Effector CD8-positive, alpha-beta T cell (primary cell): Measurements from ENCODE around the gene PCDHA11.
"Not testable (repeated sequence)": the region's sequence is repeated elsewhere in the genome, so short reads cannot be mapped to it uniquely, and the experiment has no call there.

ENCODE experiments used
- DNase-seq: peaks from one replicate; lab custom pipeline; 2025; lab: John Stamatoyannopoulos, UW
- total RNA-seq, 4 experiments: gene quantifications; one replicate each; lab custom pipeline; 2026; lab: John Stamatoyannopoulos, UW

The PCDHA11 gene, protein sequence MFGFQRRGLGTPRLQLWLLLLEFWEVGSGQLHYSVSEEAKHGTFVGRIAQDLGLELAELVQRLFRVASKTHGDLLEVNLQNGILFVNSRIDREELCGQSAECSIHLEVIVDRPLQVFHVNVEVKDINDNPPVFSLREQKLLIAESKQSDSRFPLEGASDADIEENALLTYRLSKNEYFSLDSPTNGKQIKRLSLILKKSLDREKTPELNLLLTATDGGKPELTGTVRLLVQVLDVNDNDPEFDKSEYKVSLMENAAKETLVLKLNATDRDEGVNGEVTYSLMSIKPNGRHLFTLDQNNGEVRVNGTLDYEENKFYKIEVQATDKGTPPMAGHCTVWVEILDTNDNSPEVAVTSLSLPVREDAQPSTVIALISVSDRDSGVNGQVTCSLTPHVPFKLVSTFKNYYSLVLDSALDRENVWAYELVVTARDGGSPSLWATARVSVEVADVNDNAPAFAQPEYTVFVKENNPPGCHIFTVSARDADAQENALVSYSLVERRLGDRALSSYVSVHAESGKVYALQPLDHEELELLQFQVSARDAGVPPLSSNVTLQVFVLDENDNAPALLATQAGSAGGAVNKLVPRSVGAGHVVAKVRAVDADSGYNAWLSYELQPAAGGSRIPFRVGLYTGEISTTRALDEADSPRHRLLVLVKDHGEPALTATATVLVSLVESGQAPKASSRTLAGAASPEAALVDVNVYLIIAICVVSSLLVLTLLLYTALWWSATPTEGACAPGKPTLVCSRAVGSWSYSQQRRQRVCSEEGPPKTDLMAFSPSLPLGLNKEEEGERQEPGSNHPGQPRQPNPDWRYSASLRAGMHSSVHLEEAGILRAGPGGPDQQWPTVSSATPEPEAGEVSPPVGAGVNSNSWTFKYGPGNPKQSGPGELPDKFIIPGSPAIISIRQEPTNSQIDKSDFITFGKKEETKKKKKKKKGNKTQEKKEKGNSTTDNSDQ
- total RNA-seq: 0 reads per million in 4 experiments

DNA sequence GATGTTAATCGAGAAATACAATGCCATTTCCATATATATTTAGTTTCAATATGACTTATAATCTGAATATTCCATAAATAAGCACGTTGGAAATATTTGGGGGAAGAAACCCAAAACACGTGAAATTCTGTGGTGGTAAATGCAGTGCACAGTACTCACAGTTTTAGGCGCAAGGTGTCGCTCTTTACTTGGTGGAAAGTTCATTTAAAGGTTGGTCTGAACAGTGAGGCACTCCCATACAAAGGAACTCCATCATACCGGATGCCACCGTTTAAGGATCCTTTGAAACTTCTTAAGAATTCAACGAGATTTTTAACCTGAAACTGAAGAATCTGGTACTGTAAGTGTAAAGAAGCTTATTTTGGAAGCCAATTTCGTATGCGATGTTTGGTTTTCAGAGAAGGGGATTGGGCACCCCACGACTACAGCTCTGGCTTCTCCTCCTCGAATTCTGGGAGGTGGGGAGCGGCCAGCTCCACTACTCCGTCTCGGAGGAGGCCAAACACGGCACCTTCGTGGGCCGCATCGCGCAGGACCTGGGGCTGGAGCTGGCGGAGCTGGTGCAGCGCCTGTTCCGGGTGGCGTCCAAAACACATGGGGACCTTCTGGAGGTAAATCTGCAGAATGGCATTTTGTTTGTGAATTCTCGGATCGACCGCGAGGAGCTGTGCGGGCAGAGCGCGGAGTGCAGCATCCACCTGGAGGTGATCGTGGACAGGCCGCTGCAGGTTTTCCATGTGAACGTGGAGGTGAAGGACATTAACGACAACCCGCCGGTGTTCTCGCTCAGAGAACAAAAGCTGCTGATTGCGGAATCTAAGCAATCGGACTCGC lies at the start of gene PCDHA11:
Gene PCDHA11, plus strand, starts transcription at position 237 of the 834 bp plus-strand sequence. Its CDS starts 147 bp downstream, at position 384.
- no peak for DNase-seq

DNA sequence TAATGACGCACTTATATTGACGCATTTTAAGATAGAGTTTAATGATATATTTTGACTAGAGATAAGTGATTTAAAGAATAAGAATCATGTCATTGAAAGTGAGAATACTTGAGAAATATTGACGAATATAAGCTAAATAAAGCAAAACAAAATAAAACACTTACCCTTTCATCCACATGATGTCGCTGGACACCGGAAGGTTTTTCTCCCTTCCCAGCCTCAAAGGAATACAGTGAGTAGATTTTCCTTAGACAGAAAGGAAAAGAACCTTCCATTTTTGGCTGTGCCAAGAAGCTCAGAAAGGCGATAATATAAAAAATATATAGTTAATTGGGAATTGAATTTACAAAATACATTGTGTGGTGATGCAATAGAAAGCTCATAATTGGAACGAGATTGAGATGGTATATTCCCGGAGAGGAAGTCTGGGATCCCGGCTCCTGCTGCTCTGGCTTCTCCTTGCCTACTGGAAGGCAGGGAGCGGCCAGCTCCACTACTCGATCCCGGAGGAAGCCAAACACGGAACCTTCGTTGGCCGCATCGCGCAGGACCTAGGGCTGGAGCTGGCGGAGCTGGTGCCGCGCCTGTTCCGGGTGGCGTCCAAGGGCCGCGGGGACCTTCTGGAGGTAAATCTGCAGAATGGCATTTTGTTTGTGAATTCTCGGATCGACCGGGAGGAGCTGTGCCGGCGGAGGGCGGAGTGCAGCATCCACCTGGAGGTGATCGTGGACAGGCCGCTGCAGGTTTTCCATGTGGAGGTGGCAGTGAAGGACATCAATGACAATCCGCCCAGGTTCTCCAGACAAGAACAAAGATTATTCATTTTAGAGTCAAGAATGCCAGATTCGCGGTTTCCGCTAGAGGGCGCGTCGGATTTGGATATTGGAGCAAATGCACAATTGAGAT lies 47.1 kb upstream of the PCDHA11 start, which contains the start of gene PCDHA5:
Gene PCDHA5, plus strand, starts transcription at position 239 of the 906 bp plus-strand sequence.
- no peak for DNase-seq

DNA sequence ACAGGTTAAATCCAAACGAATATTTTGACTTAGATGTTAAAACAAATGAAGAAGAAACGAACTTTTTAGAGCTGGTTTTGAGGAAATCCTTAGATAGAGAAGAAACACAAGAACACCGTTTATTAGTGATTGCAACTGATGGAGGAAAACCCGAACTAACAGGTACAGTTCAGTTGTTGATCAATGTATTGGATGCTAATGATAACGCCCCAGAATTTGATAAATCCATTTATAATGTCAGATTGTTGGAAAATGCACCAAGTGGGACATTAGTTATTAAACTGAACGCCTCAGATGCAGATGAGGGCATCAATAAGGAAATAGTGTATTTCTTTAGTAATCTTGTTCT lies 46.5 kb upstream of the PCDHA11 start:
- DNase-seq: no peak

DNA sequence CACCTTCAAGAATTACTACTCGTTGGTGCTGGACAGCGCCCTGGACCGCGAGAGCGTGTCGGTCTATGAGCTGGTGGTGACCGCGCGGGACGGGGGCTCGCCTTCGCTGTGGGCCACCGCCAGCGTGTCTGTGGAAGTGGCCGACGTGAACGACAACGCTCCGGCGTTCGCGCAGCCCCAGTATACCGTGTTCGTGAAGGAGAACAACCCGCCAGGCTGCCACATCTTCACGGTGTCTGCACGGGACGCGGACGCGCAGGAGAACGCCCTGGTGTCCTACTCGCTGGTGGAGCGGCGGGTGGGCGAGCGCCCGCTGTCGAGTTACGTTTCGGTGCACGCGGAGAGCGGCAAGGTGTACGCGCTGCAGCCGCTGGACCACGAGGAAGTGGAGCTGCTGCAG lies 45.8 kb upstream of the PCDHA11 start:
- DNase-seq: not testable (repeated sequence)

DNA sequence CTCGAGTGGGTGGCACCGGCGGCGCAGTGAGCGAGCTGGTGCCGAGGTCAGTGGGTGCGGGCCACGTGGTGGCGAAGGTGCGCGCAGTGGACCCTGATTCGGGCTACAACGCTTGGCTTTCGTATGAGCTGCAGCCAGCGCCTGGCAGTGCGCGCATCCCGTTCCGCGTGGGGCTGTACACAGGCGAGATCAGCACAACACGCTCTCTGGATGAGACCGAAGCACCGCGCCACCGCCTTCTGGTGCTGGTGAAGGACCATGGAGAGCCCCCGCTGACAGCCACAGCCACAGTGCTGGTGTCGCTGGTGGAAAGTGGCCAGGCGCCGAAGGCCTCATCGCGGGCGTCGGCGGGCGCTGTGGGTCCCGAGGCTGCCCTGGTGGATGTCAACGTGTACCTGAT lies 45.3 kb upstream of the PCDHA11 start:
- no peak for DNase-seq

DNA sequence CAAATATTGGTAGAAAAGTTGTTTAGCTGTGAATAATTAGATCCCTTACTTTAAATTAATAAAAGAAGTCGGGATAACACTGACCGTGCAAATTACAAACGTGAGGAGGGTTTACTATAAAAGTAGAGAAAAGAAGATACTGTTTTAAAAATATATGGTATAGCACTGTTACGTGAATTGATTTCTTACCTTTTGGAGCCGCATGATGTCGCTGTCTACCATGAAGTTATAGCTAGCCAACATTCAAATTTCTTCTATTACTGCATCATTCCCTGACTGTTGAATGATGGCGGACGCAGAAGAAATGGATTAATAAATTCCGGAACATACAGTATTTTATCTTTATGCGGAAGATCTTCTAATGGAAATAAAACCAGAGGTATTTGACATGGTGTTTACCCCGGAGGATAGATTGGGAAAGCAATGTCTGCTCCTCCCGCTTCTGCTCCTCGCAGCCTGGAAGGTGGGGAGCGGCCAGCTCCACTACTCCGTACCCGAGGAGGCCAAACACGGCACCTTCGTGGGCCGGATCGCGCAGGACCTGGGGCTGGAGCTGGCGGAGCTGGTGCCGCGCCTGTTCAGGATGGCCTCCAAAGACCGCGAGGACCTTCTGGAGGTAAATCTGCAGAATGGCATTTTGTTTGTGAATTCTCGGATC lies 40.9 kb upstream of the PCDHA11 start, which contains the start of gene PCDHA6:
Gene PCDHA6, plus strand, starts transcription at position 257 of the 658 bp plus-strand sequence. Its CDS starts 132 bp downstream, at position 389.
- no peak for DNase-seq

DNA sequence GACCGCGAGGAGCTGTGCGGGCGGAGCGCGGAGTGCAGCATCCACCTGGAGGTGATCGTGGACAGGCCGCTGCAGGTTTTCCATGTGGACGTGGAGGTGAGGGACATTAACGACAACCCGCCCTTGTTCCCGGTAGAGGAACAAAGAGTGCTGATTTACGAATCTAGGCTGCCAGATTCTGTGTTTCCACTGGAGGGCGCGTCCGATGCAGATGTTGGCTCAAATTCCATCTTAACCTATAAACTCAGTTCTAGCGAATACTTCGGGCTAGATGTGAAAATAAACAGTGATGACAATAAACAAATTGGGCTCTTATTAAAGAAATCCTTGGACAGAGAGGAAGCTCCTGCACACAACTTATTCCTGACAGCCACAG lies 40.4 kb upstream of the PCDHA11 start:
- no peak for DNase-seq

DNA sequence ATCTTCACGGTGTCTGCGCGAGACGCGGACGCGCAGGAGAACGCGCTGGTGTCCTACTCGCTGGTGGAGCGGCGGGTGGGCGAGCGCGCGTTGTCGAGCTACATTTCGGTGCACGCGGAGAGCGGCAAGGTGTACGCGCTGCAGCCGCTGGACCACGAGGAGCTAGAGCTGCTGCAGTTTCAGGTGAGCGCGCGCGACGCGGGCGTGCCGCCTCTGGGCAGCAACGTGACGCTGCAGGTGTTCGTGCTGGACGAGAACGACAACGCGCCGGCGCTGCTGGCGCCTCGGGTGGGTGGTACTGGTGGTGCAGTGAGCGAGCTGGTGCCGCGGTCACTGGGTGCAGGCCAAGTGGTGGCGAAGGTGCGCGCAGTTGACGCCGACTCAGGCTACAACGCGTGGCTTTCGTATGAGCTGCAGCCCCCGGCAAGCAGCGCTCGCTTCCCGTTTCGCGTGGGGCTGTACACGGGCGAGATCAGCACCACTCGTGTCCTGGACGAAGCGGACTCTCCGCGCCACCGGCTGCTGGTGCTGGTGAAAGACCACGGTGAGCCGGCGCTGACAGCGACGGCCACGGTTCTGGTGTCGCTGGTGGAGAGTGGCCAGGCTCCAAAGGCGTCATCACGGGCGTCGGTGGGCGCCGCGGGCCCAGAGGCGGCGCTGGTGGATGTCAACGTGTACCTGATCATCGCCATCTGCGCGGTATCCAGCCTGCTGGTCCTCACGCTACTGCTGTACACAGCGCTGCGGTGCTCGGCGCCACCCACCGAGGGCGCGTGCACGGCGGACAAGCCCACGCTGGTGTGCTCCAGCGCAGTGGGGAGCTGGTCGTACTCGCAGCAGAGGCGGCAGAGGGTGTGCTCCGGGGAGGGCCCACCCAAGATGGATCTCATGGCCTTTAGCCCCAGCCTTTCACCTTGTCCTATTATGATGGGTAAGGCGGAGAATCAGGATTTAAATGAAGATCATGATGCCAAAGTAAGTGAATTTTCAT lies 39.0 kb upstream of the PCDHA11 start:
- not testable (repeated sequence) for DNase-seq

DNA sequence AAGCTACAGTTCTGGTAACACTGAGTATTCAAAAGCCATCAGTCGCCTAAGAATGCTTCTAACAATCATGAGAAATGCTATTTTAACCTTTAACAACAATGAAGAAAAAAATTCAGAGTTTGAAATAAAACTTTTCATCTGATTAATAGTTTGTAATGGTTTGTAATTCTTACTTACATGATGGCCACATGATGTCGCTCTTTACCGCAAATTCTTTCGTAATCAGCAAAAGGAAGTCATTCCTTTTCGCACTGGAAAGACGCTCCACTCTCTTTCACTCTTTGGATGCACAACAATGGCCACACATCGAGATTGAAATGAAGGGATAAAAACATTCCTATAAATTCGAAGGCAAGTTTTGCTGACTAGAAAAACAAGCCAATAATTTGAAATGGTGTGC lies 34.8 kb upstream of the PCDHA11 start, which contains the start of gene PCDHA7:
Gene PCDHA7, plus strand, starts transcription at position 277 of the 400 bp plus-strand sequence. Its CDS starts 115 bp downstream, at position 392.
- no peak for DNase-seq

DNA sequence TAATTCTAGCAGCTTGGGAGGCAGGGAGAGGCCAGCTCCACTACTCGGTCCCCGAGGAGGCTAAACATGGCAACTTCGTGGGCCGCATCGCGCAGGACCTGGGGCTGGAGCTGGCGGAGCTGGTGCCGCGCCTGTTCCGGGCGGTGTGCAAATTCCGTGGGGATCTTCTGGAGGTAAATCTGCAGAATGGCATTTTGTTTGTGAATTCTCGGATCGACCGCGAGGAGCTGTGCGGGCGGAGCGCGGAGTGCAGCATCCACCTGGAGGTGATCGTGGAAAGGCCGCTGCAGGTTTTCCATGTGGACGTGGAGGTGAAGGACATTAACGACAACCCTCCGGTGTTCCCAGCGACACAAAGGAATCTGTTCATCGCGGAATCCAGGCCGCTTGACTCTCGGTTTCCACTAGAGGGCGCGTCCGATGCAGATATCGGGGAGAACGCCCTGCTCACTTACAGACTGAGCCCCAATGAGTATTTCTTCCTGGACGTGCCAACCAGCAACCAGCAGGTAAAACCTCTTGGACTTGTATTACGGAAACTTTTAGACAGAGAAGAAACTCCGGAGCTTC lies 34.2 kb upstream of the PCDHA11 start:
- DNase-seq: not testable (repeated sequence)

DNA sequence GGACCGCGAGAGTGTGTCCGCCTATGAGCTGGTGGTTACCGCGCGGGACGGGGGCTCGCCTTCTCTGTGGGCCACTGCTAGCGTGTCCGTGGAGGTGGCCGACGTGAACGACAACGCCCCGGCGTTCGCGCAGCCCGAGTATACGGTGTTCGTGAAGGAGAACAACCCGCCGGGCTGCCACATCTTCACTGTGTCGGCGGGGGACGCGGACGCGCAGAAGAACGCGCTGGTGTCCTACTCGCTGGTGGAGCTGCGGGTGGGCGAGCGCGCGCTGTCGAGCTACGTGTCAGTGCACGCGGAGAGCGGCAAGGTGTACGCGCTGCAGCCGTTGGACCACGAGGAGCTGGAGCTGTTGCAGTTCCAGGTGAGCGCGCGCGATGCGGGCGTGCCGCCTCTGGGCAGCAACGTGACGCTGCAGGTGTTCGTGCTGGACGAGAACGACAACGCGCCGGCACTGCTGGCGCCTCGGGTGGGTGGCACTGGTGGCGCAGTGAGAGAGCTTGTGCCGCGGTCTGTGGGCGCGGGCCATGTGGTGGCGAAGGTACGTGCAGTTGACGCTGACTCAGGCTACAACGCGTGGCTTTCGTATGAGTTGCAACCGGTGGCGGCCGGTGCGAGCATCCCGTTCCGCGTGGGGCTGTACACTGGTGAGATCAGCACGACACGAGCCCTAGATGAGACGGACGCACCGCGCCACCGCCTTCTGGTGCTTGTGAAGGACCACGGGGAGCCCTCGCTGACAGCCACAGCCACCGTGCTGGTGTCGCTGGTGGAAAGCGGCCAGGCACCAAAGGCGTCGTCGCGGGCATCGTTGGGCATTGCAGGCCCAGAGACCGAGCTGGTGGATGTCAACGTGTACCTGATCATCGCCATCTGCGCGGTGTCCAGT lies 32.9 kb upstream of the PCDHA11 start:
- DNase-seq: no peak

DNA sequence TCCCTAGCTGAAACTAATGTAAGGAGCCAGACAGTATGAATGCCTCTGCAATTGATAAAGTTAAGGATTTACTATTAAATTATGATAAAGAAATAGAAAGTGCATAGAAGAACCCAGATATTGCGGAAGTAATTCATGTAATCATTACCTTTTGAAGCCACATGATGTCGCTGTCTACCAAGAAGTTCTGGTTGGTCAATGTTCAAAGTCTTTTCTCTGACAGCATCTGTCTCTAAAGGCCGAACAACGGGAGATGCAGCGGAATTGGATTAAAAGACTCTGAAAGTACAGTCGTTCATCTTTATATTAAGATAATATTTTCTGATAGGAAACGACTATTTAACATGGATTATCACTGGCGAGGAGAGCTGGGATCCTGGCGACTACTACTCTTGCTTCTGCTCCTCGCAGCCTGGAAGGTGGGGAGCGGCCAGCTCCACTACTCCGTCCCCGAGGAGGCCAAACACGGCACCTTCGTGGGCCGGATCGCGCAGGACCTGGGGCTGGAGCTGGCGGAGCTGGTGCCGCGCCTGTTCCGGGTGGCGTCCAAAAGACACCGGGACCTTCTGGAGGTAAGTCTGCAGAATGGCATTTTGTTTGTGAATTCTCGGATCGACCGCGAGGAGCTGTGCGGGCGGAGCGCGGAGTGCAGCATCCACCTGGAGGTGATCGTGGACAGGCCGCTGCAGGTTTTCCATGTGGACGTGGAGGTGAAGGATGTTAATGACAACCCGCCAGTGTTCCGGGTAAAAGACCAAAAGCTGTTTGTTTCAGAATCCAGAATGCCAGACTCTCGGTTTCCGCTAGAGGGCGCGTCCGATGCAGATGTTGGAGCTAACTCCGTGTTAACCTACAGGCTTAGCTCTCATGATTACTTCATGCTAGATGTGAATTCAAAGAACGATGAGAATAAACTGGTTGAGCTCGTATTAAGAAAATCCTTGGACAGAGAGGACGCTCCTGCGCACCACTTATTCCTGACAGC lies 27.5 kb upstream of the PCDHA11 start, which contains the start of gene PCDHA8:
Gene PCDHA8, plus strand, starts transcription at position 210 of the 985 bp plus-strand sequence. Its CDS starts 135 bp downstream, at position 345.
- no peak for DNase-seq

DNA sequence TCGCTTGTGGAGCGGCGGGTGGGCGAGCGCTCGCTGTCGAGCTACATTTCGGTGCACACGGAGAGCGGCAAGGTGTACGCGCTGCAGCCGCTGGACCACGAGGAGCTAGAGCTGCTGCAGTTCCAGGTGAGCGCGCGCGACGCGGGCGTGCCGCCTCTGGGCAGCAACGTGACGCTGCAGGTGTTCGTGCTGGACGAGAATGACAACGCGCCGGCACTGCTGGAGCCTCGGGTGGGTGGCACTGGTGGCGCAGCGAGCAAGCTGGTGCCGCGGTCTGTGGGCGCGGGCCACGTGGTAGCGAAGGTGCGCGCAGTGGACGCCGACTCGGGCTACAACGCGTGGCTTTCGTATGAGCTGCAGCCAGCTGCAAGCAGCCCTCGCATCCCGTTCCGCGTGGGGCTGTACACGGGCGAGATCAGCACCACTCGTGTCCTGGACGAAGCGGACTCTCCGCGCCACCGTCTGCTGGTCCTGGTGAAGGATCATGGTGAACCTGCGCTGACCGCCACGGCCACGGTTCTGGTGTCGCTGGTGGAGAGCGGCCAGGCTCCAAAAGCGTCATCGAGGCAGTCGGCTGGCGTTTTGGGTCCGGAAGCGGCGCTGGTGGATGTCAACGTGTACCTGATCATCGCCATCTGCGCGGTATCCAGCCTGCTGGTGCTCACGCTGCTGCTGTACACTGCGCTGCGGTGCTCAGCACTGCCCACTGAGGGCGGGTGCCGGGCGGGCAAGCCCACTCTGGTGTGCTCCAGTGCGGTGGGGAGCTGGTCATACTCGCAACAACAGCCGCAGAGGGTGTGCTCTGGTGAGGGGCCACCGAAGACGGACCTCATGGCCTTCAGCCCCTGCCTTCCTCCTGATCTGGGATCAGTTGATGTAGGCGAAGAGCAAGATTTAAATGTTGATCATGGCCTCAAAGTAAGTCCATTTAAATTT lies 25.7 kb upstream of the PCDHA11 start:
- DNase-seq: no peak
